ENCODE measurements around the gene RPN2.

DNA sequence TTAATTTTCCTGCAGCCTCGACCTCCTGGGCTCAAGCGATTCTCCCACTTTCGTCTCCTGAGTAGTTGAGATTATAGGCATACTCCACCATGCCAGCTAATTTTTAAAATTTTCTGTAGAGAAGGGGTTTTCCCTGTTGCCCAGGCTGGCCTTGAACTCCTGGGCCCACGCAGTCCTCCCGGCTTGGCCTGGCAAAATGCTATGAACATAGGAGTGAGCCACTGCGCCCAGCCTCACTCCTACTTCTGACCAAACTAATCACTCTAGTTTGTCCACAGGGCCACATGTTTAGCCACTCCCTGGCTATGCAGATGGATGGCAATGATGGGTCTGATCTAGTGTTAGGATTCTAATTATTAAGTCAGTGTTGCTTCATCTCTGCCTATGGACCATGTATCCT is 31.9 kb upstream of the RPN2 start:
- TF ChIP-seq, protein P1, sequence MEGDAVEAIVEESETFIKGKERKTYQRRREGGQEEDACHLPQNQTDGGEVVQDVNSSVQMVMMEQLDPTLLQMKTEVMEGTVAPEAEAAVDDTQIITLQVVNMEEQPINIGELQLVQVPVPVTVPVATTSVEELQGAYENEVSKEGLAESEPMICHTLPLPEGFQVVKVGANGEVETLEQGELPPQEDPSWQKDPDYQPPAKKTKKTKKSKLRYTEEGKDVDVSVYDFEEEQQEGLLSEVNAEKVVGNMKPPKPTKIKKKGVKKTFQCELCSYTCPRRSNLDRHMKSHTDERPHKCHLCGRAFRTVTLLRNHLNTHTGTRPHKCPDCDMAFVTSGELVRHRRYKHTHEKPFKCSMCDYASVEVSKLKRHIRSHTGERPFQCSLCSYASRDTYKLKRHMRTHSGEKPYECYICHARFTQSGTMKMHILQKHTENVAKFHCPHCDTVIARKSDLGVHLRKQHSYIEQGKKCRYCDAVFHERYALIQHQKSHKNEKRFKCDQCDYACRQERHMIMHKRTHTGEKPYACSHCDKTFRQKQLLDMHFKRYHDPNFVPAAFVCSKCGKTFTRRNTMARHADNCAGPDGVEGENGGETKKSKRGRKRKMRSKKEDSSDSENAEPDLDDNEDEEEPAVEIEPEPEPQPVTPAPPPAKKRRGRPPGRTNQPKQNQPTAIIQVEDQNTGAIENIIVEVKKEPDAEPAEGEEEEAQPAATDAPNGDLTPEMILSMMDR (IDR thresholded peaks at IDR 0.05) = no peak
- TF ChIP-seq EP300 (IDR thresholded peaks at IDR 0.05) (no peak), POLR2AphosphoS5 (IDR thresholded peaks at IDR 0.05) (no peak)

All from upper lobe of left lung (tissue), 4 donors.